H54 (cell line): ENCODE data around the gene SLC39A7.
A peak's percentile ranks its signal among the peaks of the same experiment; 100 is the strongest.

ENCODE experiments used
- DNase-seq: peaks from one replicate; pipeline ENCODE4 v3.0.0; 2011; ENCODE audit warnings: low spot score, mixed read lengths; ENCODE audit not compliant: insufficient read length
- FAIRE-seq: peaks from 3 replicates; lab custom pipeline; 2011; peaks lifted over from hg19 to GRCh38; lab: Jason Lieb, UNC
- POLR2A ChIP-seq: IDR thresholded peaks from 2 replicates; pipeline ENCODE4 v1.6.1; 2011; ENCODE audit warnings: low read depth, mild to moderate bottlenecking, low read length

SLC39A7 gene

GRCh38 chr6:33201147-33201545, 479 bp downstream of the SLC39A7 start:
- no peak for TF ChIP-seq POLR2A
- no peak for FAIRE-seq
- no peak for DNase-seq

- DNase-seq (no peak), FAIRE-seq (no peak)
- TF ChIP-seq POLR2A = no peak
Observed at GRCh38 chr6:33201935-33202334, 1.3 kb downstream of the SLC39A7 start.

GRCh38 chr6:33202799-33203198, 2.1 kb downstream of the SLC39A7 start:
- no peak for TF ChIP-seq POLR2A
- no peak for DNase-seq
- no peak for FAIRE-seq

GRCh38 chr6:33203443-33204164, 2.9 kb downstream of the SLC39A7 start:
- DNase-seq (no peak), FAIRE-seq (no peak)
- no peak for TF ChIP-seq POLR2A

- FAIRE-seq (no peak), DNase-seq (no peak)
- no peak for TF ChIP-seq POLR2A
Observed at GRCh38 chr6:33204165-33204414, 3.4 kb downstream of the SLC39A7 start.

GRCh38 chr6:33204415-33205190, 3.9 kb downstream of the SLC39A7 start, which contains the start of gene HSD17B8:
Gene HSD17B8, plus strand, starts transcription at chr6:33204655. Its CDS starts 14 bp downstream, at chr6:33204669.
- TF ChIP-seq POLR2A = no peak
- DNase-seq (no peak), FAIRE-seq (no peak)

GRCh38 chr6:33205191-33206026, 4.7 kb downstream of the SLC39A7 start:
- peak; percentile 57 for FAIRE-seq
- DNase-seq = peak; percentile 95
- TF ChIP-seq POLR2A = no peak

- TF ChIP-seq POLR2A = no peak
- FAIRE-seq (no peak), DNase-seq (no peak)
Observed at GRCh38 chr6:33206027-33206863, 5.6 kb downstream of the SLC39A7 start.

- FAIRE-seq = no peak
- TF ChIP-seq POLR2A = no peak
- DNase-seq = no peak
Observed at GRCh38 chr6:33206864-33207551, 6.3 kb downstream of the SLC39A7 start.

GRCh38 chr6:33207552-33208090, 7.0 kb downstream of the SLC39A7 start:
- no peak for TF ChIP-seq POLR2A
- DNase-seq (no peak), FAIRE-seq (no peak)

GRCh38 chr6:33208091-33208967, 7.7 kb downstream of the SLC39A7 start, which contains the start of gene RING1:
Gene RING1, plus strand, starts transcription at chr6:33208500. Its CDS starts 323 bp downstream, at chr6:33208823.
- DNase-seq (peak; percentile 90), FAIRE-seq (no peak)
- peak; percentile 88 for TF ChIP-seq POLR2A
